Vagina (tissue), 2 donors: Measurements from ENCODE around the gene ERC2.

Experiments used
- CTCF ChIP-seq, 3 experiments: fragments of 450-650 bp in 2 of 3; fragments of 200-600 bp in 1 of 3; sonication (generic) in 1 of 3; IDR thresholded peaks; one replicate each; pipeline ENCODE4 v1.5.1; 2017 to 2019; ENCODE audit warnings: antibody characterized with exemption in 3 of 3, mild to moderate bottlenecking in 2 of 3, moderate library complexity in 2 of 3
- POLR2AphosphoS5 ChIP-seq, 2 donors: sonication (generic); formaldehyde crosslinking; IDR thresholded peaks; one replicate each; pipeline ENCODE4 v1.9.0; 2017; ENCODE audit warnings: antibody characterized with exemption in 2 of 2, mild to moderate bottlenecking in 2 of 2, low read depth in 1 of 2; ENCODE audit not compliant: insufficient read depth in 1 of 2

GRCh38 chr3:56197259-56197965 is 270.9 kb downstream of the ERC2 start:
- TF ChIP-seq CTCF (IDR thresholded peaks at IDR 0.05) (no peak), POLR2AphosphoS5 (IDR thresholded peaks at IDR 0.05; ENCODE audit: insufficient read depth in 1 of 2, low read depth in 1 of 2) (no peak)
